NCI-H2107 (cell line): ENCODE measurements around the gene S100A5.
"Not testable (repeated sequence)": the region's sequence is repeated elsewhere in the genome, so short reads cannot be mapped to it uniquely, and the experiment has no call there.

Experiments used
- DNase-seq: peaks from one replicate; lab custom pipeline; 2025; lab: John Stamatoyannopoulos, UW

S100A5 gene

GRCh38 chr1:153533689-153534201 is 7.0 kb downstream of the S100A5 start:
- peak; percentile 48 for DNase-seq

- peak; percentile 96 for DNase-seq
Observed at GRCh38 chr1:153532769-153533599, 7.8 kb downstream of the S100A5 start.

GRCh38 chr1:153532181-153532580 is 8.6 kb downstream of the S100A5 start:
- no peak for DNase-seq

- DNase-seq = no peak
Observed at GRCh38 chr1:153531638-153532037, 9.1 kb downstream of the S100A5 start.

GRCh38 chr1:153527683-153528040 is 13.1 kb downstream of the S100A5 start:
- no peak for DNase-seq

- no peak for DNase-seq
Observed at GRCh38 chr1:153527023-153527682, 13.6 kb downstream of the S100A5 start.

GRCh38 chr1:153526132-153526543 is 14.6 kb downstream of the S100A5 start:
- no peak for DNase-seq

- no peak for DNase-seq
Observed at GRCh38 chr1:153525088-153525728, 15.5 kb downstream of the S100A5 start.

- not testable (repeated sequence) for DNase-seq
Observed at GRCh38 chr1:153522353-153523048, 18.2 kb downstream of the S100A5 start.

GRCh38 chr1:153521808-153522207 is 18.9 kb downstream of the S100A5 start:
- DNase-seq = not testable (repeated sequence)

GRCh38 chr1:153520818-153521476 is 19.8 kb downstream of the S100A5 start:
- no peak for DNase-seq

- not testable (repeated sequence) for DNase-seq
Observed at GRCh38 chr1:153520137-153520691, 20.5 kb downstream of the S100A5 start.

GRCh38 chr1:153519242-153519641 is 21.5 kb downstream of the S100A5 start:
- no peak for DNase-seq

- DNase-seq = no peak
Observed at GRCh38 chr1:153515504-153516394, 25.0 kb downstream of the S100A5 start.

- DNase-seq = no peak
Observed at GRCh38 chr1:153513666-153514065, 27.1 kb downstream of the S100A5 start.

GRCh38 chr1:153513023-153513422 is 27.7 kb downstream of the S100A5 start:
- no peak for DNase-seq

GRCh38 chr1:153510984-153511410 is 29.7 kb downstream of the S100A5 start:
- peak; percentile 57 for DNase-seq

GRCh38 chr1:153509729-153510354 is 30.9 kb downstream of the S100A5 start:
- DNase-seq = no peak

GRCh38 chr1:153509036-153509435 is 31.7 kb downstream of the S100A5 start:
- DNase-seq = no peak
